Spleen (tissue), 11 donors: ENCODE data around the gene TRIM38. TPM values are rescaled to one million over a fixed set of nuclear protein-coding genes. Genes with fewer than 3 reads are reported as not detected.

Source experiments
- DNase-seq: peaks from one replicate; pipeline ENCODE4 v3.0.0-alpha.2; 2020
- H3K27ac ChIP-seq, 8 donors: fragments of 200-600 bp; sonication (generic) in 7 of 8; 1 replicate in 4 of 8; 2 replicates in 4 of 8; pipeline versions ENCODE4 v1.5.0 to v1.8.0; 2016 to 2021; ENCODE audit warnings: inconsistent platforms in 4 of 8, mild to moderate bottlenecking in 4 of 8, moderate library complexity in 1 of 8
- H3K27me3 ChIP-seq, 7 donors: fragments of 200-600 bp; sonication (generic) in 6 of 7; replicated peaks in 1 of 7; 1 replicate in 4 of 7; 2 replicates in 3 of 7; pipeline versions ENCODE4 v1.5.0 to v1.8.0; 2016 to 2021; ENCODE audit warnings: inconsistent platforms in 3 of 7, mild to moderate bottlenecking in 1 of 7
- H3K36me3 ChIP-seq, 6 donors: fragments of 200-600 bp; sonication (generic) in 5 of 6; 1 replicate in 4 of 6; 2 replicates in 2 of 6; pipeline versions ENCODE4 v1.5.0 to v1.8.0; 2016 to 2021; ENCODE audit warnings: inconsistent platforms in 2 of 6
- H3K4me1 ChIP-seq, 6 donors: fragments of 200-600 bp; sonication (generic) in 5 of 6; 1 replicate in 3 of 6; 2 replicates in 3 of 6; pipeline versions ENCODE4 v1.5.0 to v1.8.0; 2016 to 2021; ENCODE audit warnings: inconsistent platforms in 3 of 6
- H3K4me3 ChIP-seq, 8 donors: fragments of 200-600 bp; sonication (generic) in 7 of 8; 1 replicate in 4 of 8; 2 replicates in 4 of 8; pipeline versions ENCODE4 v1.5.0 to v1.8.0; 2016 to 2021; ENCODE audit warnings: inconsistent platforms in 4 of 8, mild to moderate bottlenecking in 4 of 8, moderate library complexity in 2 of 8
- H3K9me3 ChIP-seq, 8 donors: fragments of 200-600 bp; sonication (generic) in 7 of 8; 1 replicate in 4 of 8; 2 replicates in 4 of 8; pipeline versions ENCODE4 v1.5.0 to v1.8.0; 2016 to 2021; ENCODE audit warnings: inconsistent platforms in 4 of 8
- CTCF ChIP-seq, 11 experiments: fragments of 200-600 bp in 7 of 11; fragments of 450-650 bp in 4 of 11; sonication (generic) in 4 of 11; IDR thresholded peaks in 8 of 11; conservative IDR thresholded peaks in 3 of 11; 1 replicate in 7 of 11; 2 replicates in 4 of 11; pipeline versions ENCODE4 v1.4.0 to v1.8.0; 2016 to 2021; ENCODE audit warnings: antibody characterized with exemption in 11 of 11, inconsistent platforms in 4 of 11, mild to moderate bottlenecking in 1 of 11
- POLR2A ChIP-seq, 3 donors: fragments of 450-650 bp; IDR thresholded peaks; one replicate each; pipeline ENCODE4 v1.5.1; 2017; ENCODE audit warnings: antibody characterized with exemption in 3 of 3, mild to moderate bottlenecking in 1 of 3
- POLR2AphosphoS5 ChIP-seq, 3 donors: sonication (generic); formaldehyde crosslinking; IDR thresholded peaks; one replicate each; pipeline ENCODE4 v1.5.1; 2017; ENCODE audit warnings: antibody characterized with exemption in 3 of 3
- WGBS, 5 donors: extraction: QIAGEN DNeasy Blood & Tissue Kit in 3 of 5; methylation state at CpG; one replicate each; pipeline versions ENCODE4 v1.1.5 to v1.1.7; 2013 to 2018; 5-methylcytosine and 5-hydroxymethylcytosine counted together
- intact Hi-C: fragments of 100-400 bp; cut with DNase I; formaldehyde crosslinking; loops from one replicate; pipeline ENCODE4 v1.15.0; 2023; ENCODE audit warnings: low total_unique reads
- polyA plus RNA-seq, 3 donors: library from polyadenylated mRNA; stranded (reverse); fragments of 200-250 nt; gene quantifications; one replicate each; pipeline ENCODE4 v1.2.1, GENCODE V29; 2013
- small RNA-seq, 4 donors: library from RNA; depleted of rRNA; stranded (forward); fragments of <200 nt; gene quantifications; one replicate each; pipeline ENCODE3, GENCODE V24; 2016
- total RNA-seq, 7 donors: library from RNA; depleted of rRNA in 3 of 7; stranded (reverse); fragments of >200 nt in 3 of 7; fragmentation: NEBNext Ultra II Directional in 4 of 7; extraction: Animal tissue kit (Norgen Biotek cat#: 25700) in 4 of 7; gene quantifications; one replicate each; pipeline versions ENCODE4 v1.1.0 to v1.2.1, GENCODE V29; 2016 to 2021
- donor health status: healthy with polysubstance abuse.
- donor health status: DM: no; HTN: no; CAD: no; lungs with moderate emphysema.
- donor health status: DM: no; HTN: no; CAD: no.
- donor health status: Bipolar disorder and iron deficiency.
- donor health status: healthy.
- donor health status: DM: no; HTN: no; CAD: no.
- donor health status: DM: yes; HTN: yes; CAD: no.

Gene TRIM38
- total and polyA plus RNA-seq, 10 donors, result 8.0 to 34.4 (median 28.1) TPM

- Histone ChIP-seq H3K27ac (peak overlapping the region; percentile 85 to 96 (median 95)), H3K36me3 (no peaks in the 10 kb centered on the region), H3K4me1 (peaks cover 5 to 46% (median 27%) of the 10 kb centered on the region in 6 donors), H3K4me3 (peak overlapping the region; percentile 30 to 72 (median 45)), H3K27me3 (no peaks in the 10 kb centered on the region), H3K9me3 (no peaks in the 10 kb centered on the region)
- intact Hi-C loops, result no loop called here
- TF ChIP-seq POLR2AphosphoS5 (IDR thresholded peaks at IDR 0.05) (peak; percentile 99 to 100 (median 100)), POLR2A (IDR thresholded peaks at IDR 0.05) (peak; percentile 40 to 91 (median 90)), CTCF (IDR thresholded peaks at IDR 0.05 in 8 of 11, conservative IDR thresholded peaks at IDR 0.05 in 3 of 11) (no peak)
- whole genome bisulfite sequencing, 5 donors, result 0% methylated on average over 44 to 47 of the region's 47 CpGs
- DNase-seq, result peak; percentile 94
Measured at GRCh38 chr6:26033085-26033940, 70.7 kb downstream of the TRIM38 start.

- Histone ChIP-seq H3K27me3 (no peaks in the 10 kb centered on the region), H3K36me3 (no peaks in the 10 kb centered on the region), H3K9me3 (no peaks in the 10 kb centered on the region), H3K27ac (peak overlapping the region; percentile 85 to 96 (median 95)), H3K4me1 (peaks cover 5 to 45% (median 27%) of the 10 kb centered on the region in 6 donors), H3K4me3 (peak overlapping the region; percentile 18 to 72 (median 45))
- TF ChIP-seq POLR2A (IDR thresholded peaks at IDR 0.05), result no peak
- TF ChIP-seq POLR2AphosphoS5 (IDR thresholded peaks at IDR 0.05), result no peak
- no peak for TF ChIP-seq CTCF (IDR thresholded peaks at IDR 0.05 in 8 of 11, conservative IDR thresholded peaks at IDR 0.05 in 3 of 11)
- 3 to 6% (median 4%) methylated on average over 19 of the region's 19 CpGs for WGBS, 5 donors
- intact Hi-C loops, result no loop called here
- no peak for DNase-seq
Measured at GRCh38 chr6:26033941-26034354, 71.3 kb downstream of the TRIM38 start.

GRCh38 chr6:26034905-26035304, 72.3 kb downstream of the TRIM38 start:
- H3K4me1 ChIP-seq, result peaks cover 5 to 45% (median 27%) of the 10 kb centered on the region in 6 donors
- no peaks in the 10 kb centered on the region for H3K27me3 ChIP-seq
- H3K27ac ChIP-seq, result no peak overlapping the region
- no peak for DNase-seq
- H3K9me3 ChIP-seq, result no peaks in the 10 kb centered on the region
- H3K36me3 ChIP-seq, result no peaks in the 10 kb centered on the region
- H3K4me3 ChIP-seq, result no peak overlapping the region
- no peak for TF ChIP-seq POLR2A (IDR thresholded peaks at IDR 0.05)
- TF ChIP-seq CTCF (IDR thresholded peaks at IDR 0.05 in 8 of 11, conservative IDR thresholded peaks at IDR 0.05 in 3 of 11), result no peak
- no peak for TF ChIP-seq POLR2AphosphoS5 (IDR thresholded peaks at IDR 0.05)
- 86 to 96% (median 94%) methylated on average over 2 of the region's 2 CpGs for WGBS, 5 donors
- intact Hi-C loops, result no loop called here

Small RNA genes within 50 kb of the gene (small RNA-seq; reads per million reads assigned to genes)
- 0 reads per million in 4 donors for gene HIST1H1PS2

Other genes with a start within 250 kb of the TRIM38 start
- not detected for gene SLC17A4, start 208.1 kb upstream of the TRIM38 start, total RNA-seq
- gene SLC17A4, start 208.1 kb upstream of the TRIM38 start, polyA plus RNA-seq, result not detected
- not detected for gene SLC17A1, start 130.8 kb upstream of the TRIM38 start, total RNA-seq
- not detected for gene SLC17A1, start 130.8 kb upstream of the TRIM38 start, polyA plus RNA-seq
- gene SLC17A3, start 88.6 kb upstream of the TRIM38 start, total RNA-seq, result not detected
- gene SLC17A3, start 88.6 kb upstream of the TRIM38 start, polyA plus RNA-seq, result under 1 TPM in 1 of 3 donors, not detected in 2; 0.11 TPM
- not detected for gene SLC17A2, start 32.1 kb upstream of the TRIM38 start, total RNA-seq
- not detected for gene SLC17A2, start 32.1 kb upstream of the TRIM38 start, polyA plus RNA-seq
- 10 to 100 TPM; 12.4 to 30.3 (median 19.0) TPM for gene HFE, start 124.6 kb downstream of the TRIM38 start, total RNA-seq
- 1 to 10 TPM; 2.4 to 3.5 (median 2.8) TPM for gene HFE, start 124.6 kb downstream of the TRIM38 start, polyA plus RNA-seq